ENCODE results near the gene DAB2IP.

DNA sequence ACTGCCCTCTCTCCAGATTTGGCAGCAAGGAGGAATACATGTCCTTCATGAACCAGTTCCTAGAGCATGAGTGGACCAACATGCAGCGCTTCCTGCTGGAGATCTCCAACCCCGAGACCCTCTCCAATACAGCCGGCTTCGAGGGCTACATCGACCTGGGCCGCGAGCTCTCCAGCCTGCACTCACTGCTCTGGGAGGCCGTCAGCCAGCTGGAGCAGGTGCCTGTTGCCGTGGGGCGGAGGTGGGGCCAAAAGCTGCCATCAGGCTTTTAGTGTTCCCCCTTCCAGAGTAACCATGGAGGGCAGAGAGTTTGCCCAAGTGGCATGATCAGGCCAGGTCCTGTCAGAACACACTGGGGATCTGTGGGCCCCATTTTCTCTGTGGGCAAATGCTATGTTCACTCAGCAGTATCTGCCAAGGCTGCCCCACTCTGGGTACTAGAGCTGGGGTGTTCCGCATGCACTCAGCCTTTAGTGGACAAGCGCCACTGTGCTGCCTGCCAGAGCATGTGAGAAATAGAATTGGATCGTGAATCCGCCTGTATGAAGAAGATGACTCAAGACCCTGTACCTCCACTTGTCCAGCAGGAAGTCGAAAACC, 117.1 kb downstream of the DAB2IP start:
- TF ChIP-seq NFRKB (IDR thresholded peaks at IDR 0.05), result no peak
- TF ChIP-seq SP1 (IDR thresholded peaks at IDR 0.05), result no peak
- TF ChIP-seq SUZ12 (IDR thresholded peaks at IDR 0.05), result no peak
- TF ChIP-seq LEF1 (IDR thresholded peaks at IDR 0.05; ENCODE audit: borderline replicate concordance), result no peak
- no peak for TF ChIP-seq FOXA1 (IDR thresholded peaks at IDR 0.05)
- TF ChIP-seq ZNF384 (IDR thresholded peaks at IDR 0.05), result no peak
- no peak for TF ChIP-seq BHLHE40 (IDR thresholded peaks at IDR 0.05; ENCODE audit: borderline replicate concordance)
- TF ChIP-seq ARNT (IDR thresholded peaks at IDR 0.05), result no peak
- TF ChIP-seq FOXM1 (IDR thresholded peaks at IDR 0.05; ENCODE audit: borderline replicate concordance), result no peak
- no peak for TF ChIP-seq TARDBP (IDR thresholded peaks at IDR 0.05)
- TF ChIP-seq ELF4 (IDR thresholded peaks at IDR 0.05), result no peak
- TF ChIP-seq L3MBTL2 (conservative IDR thresholded peaks at IDR 0.05), result no peak
- TF ChIP-seq FOXK2 (IDR thresholded peaks at IDR 0.05), result no peak
